ENCODE measurements around the gene DESI2. TPM values are rescaled to one million over a fixed set of nuclear protein-coding genes. Genes with fewer than 3 reads are reported as not detected.

Gene DESI2
- total RNA-seq, 1 experiment from 2014 or later, result 44.6 TPM

DNA sequence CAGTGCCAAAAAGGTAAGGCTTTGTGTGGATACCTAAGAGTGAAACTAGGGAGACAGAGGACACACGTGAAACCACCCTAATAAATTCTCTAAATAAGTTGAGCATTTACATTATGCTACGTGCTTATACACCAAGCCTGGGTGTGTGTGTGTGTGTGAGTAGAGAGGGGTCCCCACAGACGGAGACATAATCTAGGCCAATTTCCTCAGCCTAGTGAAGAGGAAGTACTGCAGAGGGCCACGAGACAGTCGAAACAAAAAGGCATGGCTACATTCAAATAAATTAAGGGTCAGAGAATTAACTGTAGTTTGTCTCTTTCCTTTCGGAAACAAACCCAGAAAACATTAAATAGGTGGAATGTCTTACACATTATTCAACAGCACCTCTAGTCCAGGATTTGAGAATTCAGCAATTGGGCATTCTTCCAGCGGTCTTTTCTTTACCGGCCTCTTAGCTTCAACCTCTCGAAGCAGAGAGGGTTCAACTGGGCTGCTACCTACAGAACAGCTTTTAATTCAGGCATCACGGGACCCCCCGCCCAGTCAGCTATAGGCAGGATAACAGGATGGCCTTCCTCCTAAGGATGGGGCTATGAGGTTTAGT lies 75.0 kb downstream of the DESI2 start:
- DNase-seq (ENCODE audit: low read depth, low spot score) (no peak), ATAC-seq (no peak)
- no peak overlapping the region for H3K4me3 ChIP-seq (replicated peaks in 1 of 2; ENCODE audit: low read depth in 1 of 2, low read length in 2 of 2)
- no peak overlapping the region for H3K9ac ChIP-seq (ENCODE audit: low read length)
- H3K4me2 ChIP-seq (ENCODE audit: low read length), result no peak overlapping the region
- H3K27ac ChIP-seq (ENCODE audit: low read depth, low read length), result no peak overlapping the region
- no peaks in the 10 kb centered on the region for H3K27me3 ChIP-seq (ENCODE audit: insufficient read depth, low read length)
- ChIA-PET POLR2A (no interaction called here), RAD21 (ENCODE audit: low non-redundant PET in 1 of 2, low total read pairs in 2 of 2, uncharacterized antibody in 2 of 2, unreplicated experiment in 2 of 2) (no interaction called here), CTCF (interaction anchor here (1.2 kb wide), 1 partner anchor 69 kb away, joined by 4 read pairs; no protein-coding TSS in a partner anchor)
- no peaks in the 10 kb centered on the region for H3K9me3 ChIP-seq (ENCODE audit: control insufficient read depth in 1 of 2, insufficient read depth in 1 of 2, low read depth in 1 of 2, low read length in 2 of 2)
- H3K36me3 ChIP-seq (ENCODE audit: control insufficient read depth in 1 of 2, insufficient read depth in 2 of 2, low read length in 2 of 2), result no peaks in the 10 kb centered on the region
- H4K20me1 ChIP-seq (ENCODE audit: insufficient read depth), result no peaks in the 10 kb centered on the region
- H3K9me2 ChIP-seq (ENCODE audit: insufficient read depth), result no peaks in the 10 kb centered on the region
- no TSS peak for BruUV-seq (replicated peaks)
- H3K4me1 ChIP-seq (ENCODE audit: control insufficient read depth in 1 of 2, insufficient read depth in 2 of 2, low read length in 2 of 2), result no peaks in the 10 kb centered on the region
- no peak overlapping the region for H2AFZ ChIP-seq (ENCODE audit: low read depth, low read length, poor library complexity, severe bottlenecking)
- no peaks in the 10 kb centered on the region for H3K79me2 ChIP-seq (ENCODE audit: insufficient read depth, low read length)
- intact Hi-C loops (cut with micrococcal nuclease), result no loop called here
- TF ChIP-seq TCF7L2 (IDR thresholded peaks at IDR 0.05; ENCODE audit: borderline replicate concordance, extremely low read depth, insufficient read depth, insufficient read length) (no peak), ZFX (IDR thresholded peaks at IDR 0.05) (no peak), JUND (IDR thresholded peaks at IDR 0.05) (no peak), SP1 (IDR thresholded peaks at IDR 0.05; ENCODE audit: low read depth) (no peak), FOSL1 (IDR thresholded peaks at IDR 0.05; ENCODE audit: low read depth) (no peak), YY1 (IDR thresholded peaks at IDR 0.05; ENCODE audit: extremely low read depth, insufficient replicate concordance, low read depth, low read length) (no peak), SRF (IDR thresholded peaks at IDR 0.05; ENCODE audit: low read depth) (no peak), CEBPB (IDR thresholded peaks at IDR 0.05; ENCODE audit: low read depth) (no peak), RAD21 (IDR thresholded peaks at IDR 0.05; ENCODE audit: low read depth) (no peak), SIN3A (IDR thresholded peaks at IDR 0.05; ENCODE audit: low read depth) (no peak), EZH2phosphoT487 (IDR thresholded peaks at IDR 0.05; ENCODE audit: borderline replicate concordance) (no peak), ZNF274 (IDR thresholded peaks at IDR 0.05; ENCODE audit: low read depth, low read length) (no peak), ELF1 (IDR thresholded peaks at IDR 0.05; ENCODE audit: borderline replicate concordance, low read depth) (no peak), POLR2AphosphoS5 (IDR thresholded peaks at IDR 0.05; ENCODE audit: low read depth, low read length) (no peak)
- TF ChIP-seq, protein P1, sequence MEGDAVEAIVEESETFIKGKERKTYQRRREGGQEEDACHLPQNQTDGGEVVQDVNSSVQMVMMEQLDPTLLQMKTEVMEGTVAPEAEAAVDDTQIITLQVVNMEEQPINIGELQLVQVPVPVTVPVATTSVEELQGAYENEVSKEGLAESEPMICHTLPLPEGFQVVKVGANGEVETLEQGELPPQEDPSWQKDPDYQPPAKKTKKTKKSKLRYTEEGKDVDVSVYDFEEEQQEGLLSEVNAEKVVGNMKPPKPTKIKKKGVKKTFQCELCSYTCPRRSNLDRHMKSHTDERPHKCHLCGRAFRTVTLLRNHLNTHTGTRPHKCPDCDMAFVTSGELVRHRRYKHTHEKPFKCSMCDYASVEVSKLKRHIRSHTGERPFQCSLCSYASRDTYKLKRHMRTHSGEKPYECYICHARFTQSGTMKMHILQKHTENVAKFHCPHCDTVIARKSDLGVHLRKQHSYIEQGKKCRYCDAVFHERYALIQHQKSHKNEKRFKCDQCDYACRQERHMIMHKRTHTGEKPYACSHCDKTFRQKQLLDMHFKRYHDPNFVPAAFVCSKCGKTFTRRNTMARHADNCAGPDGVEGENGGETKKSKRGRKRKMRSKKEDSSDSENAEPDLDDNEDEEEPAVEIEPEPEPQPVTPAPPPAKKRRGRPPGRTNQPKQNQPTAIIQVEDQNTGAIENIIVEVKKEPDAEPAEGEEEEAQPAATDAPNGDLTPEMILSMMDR (IDR thresholded peaks at IDR 0.05 in 2 of 3, conservative IDR thresholded peaks at IDR 0.05 in 1 of 3; ENCODE audit: borderline replicate concordance in 1 of 3, insufficient read depth in 1 of 3, low read depth in 2 of 3, low read length in 2 of 3), result no peak
- TF ChIP-seq, protein P2, sequence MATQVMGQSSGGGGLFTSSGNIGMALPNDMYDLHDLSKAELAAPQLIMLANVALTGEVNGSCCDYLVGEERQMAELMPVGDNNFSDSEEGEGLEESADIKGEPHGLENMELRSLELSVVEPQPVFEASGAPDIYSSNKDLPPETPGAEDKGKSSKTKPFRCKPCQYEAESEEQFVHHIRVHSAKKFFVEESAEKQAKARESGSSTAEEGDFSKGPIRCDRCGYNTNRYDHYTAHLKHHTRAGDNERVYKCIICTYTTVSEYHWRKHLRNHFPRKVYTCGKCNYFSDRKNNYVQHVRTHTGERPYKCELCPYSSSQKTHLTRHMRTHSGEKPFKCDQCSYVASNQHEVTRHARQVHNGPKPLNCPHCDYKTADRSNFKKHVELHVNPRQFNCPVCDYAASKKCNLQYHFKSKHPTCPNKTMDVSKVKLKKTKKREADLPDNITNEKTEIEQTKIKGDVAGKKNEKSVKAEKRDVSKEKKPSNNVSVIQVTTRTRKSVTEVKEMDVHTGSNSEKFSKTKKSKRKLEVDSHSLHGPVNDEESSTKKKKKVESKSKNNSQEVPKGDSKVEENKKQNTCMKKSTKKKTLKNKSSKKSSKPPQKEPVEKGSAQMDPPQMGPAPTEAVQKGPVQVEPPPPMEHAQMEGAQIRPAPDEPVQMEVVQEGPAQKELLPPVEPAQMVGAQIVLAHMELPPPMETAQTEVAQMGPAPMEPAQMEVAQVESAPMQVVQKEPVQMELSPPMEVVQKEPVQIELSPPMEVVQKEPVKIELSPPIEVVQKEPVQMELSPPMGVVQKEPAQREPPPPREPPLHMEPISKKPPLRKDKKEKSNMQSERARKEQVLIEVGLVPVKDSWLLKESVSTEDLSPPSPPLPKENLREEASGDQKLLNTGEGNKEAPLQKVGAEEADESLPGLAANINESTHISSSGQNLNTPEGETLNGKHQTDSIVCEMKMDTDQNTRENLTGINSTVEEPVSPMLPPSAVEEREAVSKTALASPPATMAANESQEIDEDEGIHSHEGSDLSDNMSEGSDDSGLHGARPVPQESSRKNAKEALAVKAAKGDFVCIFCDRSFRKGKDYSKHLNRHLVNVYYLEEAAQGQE (IDR thresholded peaks at IDR 0.05; ENCODE audit: low read depth), result no peak
- TF ChIP-seq, protein P3, sequence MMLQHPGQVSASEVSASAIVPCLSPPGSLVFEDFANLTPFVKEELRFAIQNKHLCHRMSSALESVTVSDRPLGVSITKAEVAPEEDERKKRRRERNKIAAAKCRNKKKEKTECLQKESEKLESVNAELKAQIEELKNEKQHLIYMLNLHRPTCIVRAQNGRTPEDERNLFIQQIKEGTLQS (IDR thresholded peaks at IDR 0.05), result no peak

Data from HCT116 (cell line).